GM19452 (cell line): ENCODE results near the gene URB1.

Experiments used
- ATAC-seq: cut with Tn5 transposase; IDR thresholded peaks from one replicate; pipeline ENCODE4 v1.9.1; 2021; ENCODE audit not compliant: unreplicated experiment

Gene URB1

DNA sequence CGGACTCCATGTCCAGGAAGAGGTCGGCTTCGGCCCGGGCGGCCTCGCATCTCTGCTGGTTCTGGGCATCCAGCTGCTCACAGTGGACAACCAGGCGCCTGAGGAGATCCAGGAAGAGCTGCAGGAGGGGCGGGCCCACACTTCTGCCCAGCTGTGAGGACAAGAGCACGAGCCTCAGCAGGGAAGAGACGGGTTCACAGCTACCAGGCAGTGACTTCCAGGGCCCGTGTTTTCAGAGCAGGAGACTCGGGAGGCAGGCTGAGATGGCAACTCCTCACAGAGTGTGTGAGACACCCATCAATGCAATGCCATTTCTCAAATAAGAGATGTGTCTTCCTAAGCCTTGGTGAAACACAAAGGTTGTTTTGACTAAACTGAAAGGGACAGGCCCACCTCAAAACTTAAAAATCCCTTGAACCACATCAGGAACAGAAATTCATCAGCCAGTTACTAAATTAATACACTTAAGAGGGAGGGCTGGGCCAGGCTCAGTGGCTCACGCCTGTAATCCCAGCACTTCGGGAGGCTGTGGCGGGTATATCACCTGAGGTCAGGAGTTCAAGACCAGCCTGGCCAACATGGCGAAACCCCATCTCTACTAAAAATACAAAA lies 43.4 kb downstream of the URB1 start:
- no peak for ATAC-seq

DNA sequence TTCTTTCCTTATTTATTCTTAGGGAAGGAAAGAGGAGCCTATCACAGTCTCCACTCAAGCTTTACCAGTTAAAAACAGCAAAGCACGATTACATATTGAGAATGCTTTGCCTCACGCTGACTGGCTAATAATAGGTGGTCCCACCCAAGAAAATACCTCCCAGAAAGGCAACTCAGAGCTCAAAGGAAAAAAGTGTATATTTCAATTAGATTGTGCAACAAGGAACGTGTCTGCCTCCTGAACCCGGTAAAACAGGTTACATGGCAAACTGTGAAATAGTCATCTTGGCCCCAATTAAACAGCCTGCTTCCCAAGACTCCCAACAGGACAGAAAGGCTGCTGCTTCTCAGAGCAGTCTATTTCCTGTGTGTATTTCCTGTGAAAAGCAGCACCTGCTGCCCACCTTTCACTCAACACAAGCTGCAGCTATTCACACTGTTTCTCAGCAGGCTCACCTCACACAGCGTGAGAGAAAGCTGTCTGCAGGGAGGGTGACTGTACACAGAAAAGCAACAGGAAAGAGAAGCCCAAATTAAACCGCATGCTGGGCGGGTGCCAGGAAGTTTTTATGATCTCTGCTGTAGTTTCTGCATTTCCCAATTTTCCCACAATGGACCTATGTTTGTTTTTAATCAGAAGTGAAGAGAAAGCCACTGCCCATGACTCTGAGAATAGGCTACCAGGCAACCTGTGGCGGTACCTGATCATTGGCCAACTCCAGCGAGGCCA lies 44.0 kb downstream of the URB1 start:
- ATAC-seq: no peak

DNA sequence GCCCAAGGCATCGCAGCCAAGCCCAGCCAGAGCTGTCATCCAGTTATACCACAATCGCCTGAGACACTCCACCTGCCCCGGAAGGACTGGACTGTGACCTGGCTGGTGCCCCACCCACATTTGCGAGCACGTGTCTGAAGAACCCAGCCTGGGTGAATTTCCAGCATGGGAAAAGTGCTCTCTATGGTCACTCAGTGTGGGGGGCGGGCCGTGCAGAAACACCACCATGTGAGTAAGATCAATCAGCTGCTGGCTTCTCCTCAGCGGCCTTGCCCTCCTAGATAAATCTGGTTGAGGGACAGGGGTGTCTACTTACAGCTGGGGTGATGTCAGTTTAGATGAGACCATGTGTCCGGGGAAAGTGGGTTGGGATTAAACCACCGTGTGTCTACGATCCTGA lies 44.8 kb downstream of the URB1 start:
- ATAC-seq: no peak

DNA sequence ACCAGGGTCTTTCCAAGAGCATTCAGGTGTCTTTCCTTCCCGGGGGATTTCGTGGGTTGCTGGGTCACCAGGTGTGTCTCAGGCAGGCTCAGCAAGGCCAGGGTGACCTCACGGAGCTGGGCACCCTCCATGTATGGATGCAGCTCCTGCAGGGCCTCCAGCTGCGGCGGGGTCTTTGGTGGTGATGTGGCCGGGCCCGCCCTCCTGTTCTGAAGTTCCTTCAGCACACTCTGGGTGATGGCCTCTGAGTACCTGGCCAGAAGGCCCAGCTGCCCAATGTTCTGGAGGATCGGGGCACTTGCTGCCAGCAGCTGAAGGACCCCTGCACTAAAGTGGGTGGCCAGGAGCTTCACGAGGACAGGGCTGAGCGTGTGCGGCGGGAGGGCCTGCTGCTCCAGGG lies 45.5 kb downstream of the URB1 start:
- no peak for ATAC-seq

DNA sequence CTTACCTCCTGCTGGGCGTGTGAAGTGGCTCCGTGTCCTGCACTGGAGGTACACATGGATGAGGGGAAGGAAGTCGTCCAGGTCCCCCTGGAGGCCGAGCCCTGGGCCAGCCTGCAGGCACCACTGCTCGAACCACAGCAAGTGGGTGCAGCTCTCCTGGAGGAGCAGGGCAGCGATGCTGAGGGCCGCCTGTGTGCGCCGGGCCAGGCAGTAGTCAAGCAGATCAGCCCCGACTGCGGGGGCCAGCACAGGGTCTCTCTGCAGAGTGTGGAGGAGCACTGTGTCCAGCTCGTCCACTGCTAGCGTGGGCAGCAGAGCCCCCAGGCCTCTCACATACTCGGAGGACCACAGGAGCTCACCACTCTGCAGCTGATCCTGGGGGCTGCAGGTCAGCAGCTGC lies 45.9 kb downstream of the URB1 start:
- no peak for ATAC-seq

DNA sequence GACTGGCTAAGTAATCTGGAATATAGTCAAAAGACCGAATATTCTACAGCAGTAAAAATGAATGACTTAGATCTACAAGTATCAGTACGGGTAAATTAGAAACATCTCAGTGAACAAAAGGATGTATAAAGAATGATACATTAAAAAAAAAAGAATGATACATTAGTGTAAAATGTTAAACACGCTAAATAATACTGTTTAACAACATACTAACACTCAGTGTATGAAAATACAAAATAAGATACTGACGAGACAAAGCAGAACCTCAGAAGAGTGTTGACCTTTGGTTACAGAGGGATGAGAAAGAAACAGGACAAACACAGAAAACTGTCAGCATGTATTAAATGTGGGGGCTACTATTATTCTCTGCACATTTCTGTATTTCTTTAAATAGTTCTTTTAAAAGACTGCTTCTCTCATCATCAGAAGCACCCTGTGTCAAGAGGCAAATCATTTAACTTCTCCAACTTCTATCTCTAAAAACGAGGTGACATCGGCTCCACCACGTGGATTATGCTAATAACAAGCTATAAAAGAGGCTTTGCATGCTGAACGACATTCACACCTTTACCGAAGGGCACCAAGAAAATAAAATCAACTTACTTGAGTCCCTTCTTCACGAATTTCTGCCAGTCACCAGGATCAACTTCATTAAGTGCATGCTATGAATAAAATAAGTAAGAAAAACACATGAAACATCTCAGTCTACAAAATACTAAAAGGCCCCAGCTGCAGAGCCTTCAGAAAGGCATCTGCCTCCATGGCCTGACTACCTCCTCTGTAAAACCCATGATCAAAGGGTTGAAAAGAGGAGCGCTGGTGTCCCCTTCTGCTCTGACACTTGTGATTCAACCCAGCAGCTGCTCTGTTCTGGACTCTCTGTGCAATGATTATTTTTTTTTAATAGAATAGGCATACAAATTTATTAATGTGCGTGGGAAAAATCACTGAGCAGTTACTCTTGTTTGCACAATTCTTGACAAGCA lies 51.7 kb downstream of the URB1 start:
- no peak for ATAC-seq

DNA sequence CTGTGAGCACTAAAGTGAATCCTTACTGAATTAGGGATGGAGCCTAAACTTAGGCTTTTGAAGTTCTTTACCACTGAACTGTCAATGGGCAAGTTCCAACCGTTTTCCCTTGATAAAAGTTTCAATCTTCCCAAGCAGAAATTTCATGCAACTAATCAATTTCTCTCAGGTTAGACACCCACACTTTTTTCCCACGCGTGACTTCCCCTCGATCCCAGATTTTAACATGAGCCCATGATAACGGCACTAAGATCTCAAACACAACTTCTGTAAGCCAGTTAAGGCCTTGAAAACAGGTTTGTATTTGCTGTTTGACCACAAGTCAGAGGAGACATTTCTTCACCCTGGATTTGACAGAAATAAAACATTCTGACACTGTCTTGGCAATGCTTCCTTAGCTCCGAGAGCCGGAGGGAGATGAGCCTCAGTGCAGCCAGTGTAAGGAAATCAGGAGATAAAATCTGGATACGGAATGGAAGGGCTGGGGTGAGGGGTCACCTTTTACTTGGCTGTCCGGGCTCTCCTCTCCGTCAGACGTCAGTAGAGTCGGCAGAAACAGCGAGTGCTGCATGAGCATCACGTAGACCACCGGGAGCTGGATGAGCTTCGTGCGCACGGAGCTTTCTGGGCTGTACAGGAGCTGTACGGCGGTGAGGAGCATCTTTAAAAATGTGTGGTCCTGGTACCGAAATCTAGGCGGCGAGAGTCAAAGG lies 54.4 kb downstream of the URB1 start:
- no peak for ATAC-seq

DNA sequence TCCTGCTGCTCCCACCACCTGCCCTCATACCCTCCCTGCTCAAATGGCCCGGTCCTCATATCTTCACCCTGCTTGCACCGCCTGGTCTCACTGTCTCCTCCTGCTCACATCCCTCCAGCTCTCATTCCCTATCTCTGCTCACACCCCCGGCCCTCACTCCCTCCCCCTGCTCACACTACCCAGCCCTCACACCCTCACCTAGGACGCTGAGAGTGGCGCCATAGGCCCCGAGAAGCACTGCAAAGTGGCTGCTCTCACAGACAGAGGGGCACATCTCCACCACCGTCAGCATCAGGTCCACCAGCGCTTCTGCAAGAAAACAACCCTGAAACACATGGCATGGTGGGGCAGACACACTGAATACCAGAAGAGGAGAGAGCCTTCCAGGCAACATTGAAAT lies 55.6 kb downstream of the URB1 start:
- ATAC-seq: no peak

DNA sequence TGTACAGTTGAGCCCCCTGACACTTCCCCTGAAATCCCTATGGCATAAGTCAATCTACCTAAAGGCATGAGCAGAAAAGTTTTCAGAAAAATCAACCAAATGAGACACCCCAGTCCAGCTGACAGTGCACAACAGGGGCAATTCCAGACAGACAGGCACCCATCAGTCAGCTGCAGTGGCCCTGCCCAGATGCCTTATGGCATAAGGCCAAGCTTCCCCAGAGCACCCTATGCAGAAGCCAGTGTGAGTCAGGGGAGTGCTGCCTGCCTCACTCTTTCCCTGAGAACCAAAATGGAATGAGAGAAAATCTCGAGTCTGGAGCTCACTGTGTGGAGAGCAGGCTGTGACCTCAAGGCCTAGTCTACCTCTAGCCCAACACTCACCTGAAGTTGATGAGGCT lies 56.1 kb downstream of the URB1 start:
- no peak for ATAC-seq

DNA sequence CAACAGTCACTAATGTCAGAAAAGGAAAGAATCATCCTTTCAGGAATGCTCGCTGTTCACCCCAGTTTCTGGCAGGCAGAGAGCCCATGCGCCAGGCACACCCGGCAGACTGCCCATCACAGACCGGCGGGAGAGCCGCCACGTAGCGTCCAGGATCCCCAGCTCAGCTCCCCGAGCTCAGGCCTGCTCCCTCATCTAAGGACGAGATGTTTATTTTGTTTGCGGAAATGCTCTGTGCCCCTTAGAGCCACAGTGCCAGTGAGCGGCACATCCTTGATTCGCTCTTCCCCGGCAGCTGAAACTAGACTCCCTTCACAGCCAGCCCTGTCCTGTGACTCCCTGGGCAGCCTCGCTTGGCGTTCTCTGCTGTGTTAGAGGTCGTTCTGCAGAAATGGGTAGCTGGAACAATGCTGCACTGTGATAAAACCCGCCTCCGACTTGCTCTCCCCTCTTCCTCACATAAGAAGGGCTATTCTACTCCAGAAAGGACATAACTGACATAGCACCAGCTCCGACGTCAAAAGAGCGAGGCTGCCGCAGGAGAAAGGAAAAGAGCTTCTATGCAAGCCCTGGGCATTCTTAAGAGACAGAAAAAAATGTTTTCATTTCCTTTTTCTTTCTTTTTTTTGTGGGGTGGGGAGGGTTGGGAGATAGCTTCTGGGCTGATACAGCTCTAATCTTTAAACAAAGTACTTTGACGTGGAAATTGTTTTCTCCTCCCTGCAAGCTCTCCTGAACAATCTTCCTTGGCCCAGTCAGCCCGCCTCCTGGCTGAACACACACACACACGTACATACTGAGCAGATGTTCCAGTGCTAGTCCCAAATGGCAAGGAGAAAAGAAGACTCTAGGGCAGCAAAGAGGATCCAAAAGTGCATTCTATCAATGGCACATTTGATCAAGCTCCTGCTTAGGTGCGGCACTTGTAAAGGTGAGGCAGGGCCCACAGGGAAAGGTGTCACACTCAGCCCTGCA lies 56.9 kb downstream of the URB1 start:
- no peak for ATAC-seq

DNA sequence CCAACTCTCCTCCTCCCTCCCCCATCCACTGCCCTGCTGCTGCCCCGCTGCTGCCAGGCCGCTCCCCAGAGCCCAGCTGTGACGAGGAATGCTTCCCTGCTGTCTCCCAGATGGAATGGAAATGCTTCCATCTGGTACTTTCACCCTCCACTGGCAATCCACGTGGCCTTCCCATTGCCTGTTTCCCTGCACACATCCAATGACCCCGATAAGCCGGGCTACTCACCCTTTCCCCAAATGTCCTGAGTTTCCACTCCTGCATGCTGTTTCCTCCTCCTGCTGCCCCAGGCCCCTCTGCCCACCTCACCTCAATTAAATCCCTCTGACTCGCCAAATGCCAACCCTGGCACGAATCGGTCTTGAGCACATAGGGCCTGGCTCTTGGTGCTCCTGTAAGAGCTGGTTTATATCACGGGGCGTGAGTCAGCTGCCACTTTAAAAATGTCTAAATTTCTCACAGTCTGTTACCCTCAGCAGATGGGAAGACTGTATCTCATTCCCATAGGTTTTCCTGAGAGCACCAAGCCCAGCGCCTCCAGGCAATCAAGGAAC lies 57.8 kb downstream of the URB1 start:
- ATAC-seq: no peak

DNA sequence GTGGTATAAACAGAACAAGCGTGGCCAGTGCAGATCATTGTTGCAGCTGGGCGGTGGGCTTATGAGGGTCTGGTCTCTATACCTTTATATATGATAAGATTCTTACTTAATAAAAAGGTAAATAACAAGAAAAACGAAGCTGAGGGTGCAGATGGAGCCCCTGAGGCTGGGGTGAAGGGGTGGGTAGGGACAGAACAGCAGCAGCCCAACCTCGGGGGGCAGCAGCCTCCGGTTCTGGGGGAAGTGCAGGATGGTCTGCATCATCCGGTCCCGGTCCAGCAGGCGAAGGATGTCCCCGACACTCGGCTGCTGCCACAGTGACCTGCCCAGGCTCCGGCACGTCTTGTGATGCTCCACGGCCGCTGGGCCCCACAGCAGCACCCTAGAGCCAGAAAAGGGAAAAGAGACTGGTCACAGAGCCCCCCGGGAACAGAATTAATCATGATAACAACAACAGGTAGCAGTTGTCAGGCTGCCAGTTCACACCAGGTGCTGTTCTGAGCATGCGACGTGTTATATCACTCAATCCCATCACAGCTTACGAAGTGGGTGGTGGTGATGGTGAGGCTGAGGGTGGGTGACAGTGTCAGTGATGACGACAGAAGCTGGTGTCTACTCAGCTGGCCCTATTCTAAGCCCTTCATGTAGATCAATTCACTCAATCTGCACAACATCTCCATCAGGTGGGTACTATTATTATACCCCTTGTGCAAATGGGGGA lies 58.7 kb downstream of the URB1 start:
- no peak for ATAC-seq

DNA sequence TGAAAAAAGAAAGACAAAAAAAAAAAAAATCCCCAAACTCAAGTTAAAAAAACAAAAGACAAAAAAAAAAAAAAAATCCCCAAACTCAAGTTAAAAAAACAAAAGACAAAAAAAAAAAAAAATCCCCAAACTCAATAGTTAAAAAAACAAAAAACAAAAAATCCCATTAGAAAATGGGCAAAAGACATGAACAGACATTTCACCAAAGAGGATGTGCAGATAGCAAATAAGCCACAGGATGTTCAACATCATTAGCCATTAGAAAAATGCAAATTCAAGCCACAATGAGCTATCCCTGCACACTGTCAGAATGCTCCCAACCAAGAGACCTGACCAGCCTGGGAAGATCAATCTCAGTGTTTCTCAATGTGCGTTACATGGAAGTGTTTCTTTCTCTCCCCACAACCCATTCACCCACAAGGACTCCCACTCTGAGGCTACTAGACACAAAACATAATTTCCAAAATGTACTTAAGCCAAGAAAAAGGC lies 60.3 kb downstream of the URB1 start:
- no peak for ATAC-seq

DNA sequence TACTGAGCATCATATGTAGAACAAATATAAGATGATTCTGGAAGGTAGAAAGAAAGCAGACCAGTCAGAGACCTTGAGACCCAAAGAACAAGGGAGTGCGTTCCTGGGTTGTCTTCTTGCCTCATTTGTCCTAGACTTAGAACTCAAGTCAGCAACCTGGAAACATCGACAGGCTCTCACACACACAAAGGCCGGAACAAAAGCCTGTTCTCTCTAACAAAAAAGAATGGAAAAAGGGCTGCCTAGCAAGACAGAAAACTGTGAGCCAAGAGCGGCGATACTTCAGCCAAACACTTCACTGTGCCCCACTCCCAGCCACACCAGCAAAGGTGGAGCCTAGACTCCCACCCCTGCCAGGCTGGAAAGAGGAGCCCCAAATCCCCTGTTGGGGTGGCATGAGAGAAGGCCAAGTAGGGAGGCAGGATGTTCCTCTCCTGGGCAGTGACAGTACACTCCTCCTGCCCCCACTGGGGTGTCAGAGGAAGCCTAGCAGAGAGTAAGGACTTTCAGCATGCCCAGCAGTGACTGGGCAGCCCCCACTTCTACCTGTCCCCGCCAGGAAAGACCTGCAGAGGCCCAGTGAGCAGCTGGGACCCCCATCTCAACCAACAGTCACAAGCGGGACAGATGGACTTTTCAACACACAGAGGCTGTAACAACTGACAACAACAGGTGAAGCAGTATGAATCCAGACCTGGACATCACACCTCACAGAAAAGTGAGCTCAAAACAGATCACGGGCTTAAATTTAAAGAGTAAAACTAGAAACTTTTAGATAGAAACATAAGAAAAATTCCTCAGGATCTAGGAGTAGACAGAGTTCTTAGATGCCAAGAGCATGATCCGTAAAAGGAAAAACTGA lies 61.1 kb downstream of the URB1 start:
- no peak for ATAC-seq

DNA sequence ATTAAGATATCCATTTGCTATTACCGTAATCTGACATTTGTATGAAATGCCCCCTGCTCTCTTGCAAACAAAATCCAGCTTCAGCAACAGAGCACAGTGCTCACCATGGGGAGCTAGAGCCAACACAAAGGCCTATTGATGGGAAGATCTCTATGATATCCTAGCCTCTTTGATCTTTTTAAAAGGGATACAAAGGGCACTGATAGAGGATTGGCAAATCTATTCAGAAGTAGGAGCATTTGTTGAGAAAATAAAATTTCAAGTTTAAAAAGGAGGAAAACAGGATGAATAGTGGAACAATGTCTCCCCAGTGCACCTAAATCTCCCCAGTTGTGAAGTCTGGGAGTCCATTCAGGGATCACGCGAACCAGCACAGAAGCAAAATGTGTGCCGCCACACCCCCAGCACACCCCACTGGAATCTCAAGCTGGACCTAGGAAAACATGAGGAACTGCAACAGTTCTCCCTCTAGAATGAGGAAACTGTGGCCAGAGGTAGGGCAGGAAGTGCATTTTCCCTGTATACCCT lies 62.0 kb downstream of the URB1 start:
- no peak for ATAC-seq

DNA sequence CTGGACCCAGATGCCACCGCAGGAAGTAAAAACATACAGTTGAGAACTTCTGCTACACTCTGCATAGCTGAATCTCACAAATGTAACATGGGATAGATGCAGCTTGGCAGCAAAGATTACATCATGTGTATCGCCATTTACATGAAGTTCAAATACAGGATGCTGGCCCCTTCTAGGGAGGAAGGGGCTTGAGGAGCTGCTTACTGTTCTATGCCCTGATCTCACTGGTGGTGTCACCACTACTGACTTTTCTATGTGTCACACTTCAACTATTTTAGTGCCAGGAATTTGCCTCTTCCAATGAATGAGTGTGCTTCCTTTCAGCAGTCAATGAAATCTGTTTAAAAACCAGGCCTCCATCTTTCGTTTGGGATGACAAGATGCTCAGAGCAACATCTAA lies 63.0 kb downstream of the URB1 start:
- no peak for ATAC-seq

DNA sequence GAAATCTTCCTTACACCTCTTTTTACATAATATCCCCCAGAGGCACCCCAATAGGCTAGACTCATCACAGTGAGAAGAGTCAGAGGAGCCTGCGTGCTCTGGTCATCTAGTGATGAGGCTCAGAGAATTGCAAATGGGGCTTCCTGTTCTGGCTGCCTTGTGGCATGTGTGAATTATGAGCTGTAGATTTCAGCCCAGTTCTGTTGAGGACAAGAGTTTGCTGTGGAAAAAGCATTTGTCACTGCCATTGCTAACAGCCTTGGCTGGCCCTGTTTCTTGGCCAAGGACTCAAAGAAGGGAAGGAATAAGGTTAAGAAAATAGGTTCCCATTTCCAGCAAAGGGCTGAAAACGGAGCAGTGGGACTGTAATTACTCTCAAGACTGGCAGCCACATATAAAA lies 63.5 kb downstream of the URB1 start:
- ATAC-seq: no peak

DNA sequence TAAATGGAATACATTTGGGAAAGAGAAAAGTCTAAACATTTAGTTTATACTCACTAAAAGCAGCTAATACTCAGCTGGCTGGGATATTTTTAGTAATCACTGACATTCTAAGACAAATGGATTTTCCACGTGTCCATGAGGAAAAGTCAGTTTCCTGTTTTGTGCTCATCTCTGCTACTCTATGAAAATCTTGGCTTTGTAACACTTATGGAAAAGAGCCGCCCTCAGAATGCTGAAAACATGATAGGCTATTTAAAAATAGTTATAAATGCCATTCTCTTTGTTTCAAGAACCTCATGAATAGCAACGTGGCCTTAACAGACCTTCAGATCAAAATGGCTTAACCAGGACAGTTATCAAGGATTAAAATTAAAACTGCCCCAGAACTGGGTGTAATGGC lies 64.2 kb downstream of the URB1 start:
- no peak for ATAC-seq
